Measurements from ENCODE around the gene CNTNAP4.

The CNTNAP4 gene

DNA sequence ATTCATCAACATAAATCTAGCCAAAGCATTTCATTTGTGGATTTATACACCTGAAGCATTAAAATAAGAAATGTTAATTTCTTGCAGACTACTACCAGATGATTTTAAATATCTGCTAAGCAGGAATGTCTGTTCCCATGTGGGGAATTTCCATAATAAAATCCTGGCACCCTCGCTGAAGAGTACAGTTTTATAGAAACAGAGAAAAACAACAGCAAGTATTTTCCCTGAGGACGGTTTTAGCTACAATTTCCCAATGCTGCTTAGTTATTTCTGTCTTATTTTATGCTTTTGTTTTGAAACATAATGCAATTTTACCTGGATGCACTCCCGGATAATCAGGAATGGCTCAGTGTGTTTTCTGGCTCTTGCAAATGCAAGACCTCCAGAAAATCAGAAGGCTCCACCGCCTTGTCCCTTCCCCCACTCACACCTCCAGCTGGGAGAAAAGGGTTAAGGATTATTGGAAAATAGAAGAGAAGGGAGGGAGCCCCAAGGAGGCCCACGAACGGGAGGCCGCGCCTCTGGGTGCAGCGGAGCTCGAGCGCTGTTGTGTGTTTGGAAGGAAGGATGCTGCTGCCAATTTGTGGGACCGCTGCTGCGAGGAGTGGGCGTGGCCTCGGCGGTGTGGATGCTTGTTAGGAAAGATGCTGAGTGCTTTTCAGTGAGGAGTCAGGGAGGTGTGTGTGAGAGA, at the start of gene CNTNAP4:
TSS of gene CNTNAP4 (plus strand) at position 657 of the 694 bp plus-strand sequence. CDS start 262 bp downstream, outside the sequence.
- DNase-seq, result no peak

DNA sequence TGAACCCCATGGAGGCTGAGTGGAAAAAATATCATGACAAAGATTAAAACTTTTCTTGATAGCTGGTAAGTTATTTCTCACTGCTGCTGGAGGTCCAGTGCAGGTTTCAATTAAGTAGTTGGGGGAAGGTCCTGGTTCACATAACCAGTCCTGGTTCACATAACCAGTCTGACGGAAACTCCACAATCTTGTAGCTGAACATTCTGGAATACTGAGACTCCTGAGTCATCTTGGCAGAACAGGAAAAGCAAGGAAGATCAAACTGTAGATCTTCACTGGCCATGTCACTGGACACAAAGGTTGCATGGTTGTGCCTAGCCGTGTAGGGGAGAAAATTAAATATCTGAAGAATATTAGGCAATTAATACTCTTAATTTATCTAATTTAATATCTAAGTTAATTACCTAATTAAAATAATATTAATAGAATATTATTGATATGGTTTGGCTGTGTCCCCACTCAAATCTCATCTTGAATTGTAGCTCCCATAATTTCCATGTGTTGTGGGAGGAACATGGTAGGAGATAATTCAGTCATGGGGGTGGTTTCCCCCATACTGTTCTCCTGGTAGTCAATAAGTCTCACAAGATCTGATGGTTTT, 48.6 kb upstream of the CNTNAP4 start:
- no peak for DNase-seq

DNA sequence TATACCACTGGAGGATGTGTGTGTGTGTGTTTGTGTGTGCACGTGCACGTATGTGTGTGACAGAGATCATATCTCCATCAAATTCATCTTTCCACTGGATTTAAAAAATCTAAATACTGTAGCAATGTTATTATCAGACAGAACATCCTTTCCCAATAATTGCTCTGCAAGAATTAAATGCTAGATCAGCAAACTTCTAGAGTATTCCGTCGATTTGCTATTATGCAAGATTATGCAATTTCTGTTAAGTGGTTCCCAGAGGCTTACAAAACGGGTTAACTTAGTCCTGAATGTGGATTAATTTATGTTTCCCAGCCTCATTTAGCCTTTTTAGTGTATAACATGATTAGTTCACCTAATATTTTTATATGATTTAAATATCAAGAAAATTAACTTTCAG, 44.5 kb upstream of the CNTNAP4 start:
- no peak for DNase-seq

DNA sequence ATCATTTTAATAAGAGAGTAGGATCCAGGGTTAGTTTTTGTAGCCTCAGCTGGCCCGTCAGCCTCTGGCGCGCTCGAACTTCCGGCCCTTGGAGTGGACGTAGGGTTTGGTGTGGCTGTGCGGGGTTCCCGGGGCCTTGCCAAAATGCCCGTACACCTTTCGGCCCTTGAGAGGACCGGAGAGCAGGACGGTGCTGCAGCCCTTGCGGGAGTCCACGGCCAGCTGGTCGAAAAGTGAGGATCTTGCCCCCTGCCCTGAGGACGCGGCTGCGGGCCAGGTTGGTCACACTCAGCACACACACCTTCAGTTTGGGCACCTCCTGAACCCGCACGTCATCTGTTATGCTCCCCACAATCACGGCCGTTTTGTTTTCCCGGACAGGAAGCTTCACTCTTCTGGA, 42.2 kb upstream of the CNTNAP4 start:
- DNase-seq, result no peak

DNA sequence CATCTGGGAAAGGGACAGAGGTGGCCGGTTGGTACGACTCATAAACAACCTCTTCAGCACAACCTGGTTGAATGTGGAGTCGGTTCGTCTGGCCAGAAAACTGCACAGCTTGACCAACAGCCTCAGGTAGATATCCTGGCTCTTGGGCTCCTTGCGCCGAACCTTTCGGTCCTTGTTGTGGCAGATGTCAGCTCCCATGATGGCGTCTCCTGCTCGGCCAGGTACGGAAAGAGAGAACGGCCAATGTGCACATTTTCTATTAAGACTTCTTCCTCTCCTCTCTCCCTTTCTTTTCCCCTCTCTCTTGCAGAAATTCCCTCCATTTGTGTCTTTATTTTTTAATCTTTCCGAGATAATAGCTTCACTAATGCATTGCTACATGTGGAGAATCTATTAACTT, 41.8 kb upstream of the CNTNAP4 start:
- DNase-seq, result no peak

DNA sequence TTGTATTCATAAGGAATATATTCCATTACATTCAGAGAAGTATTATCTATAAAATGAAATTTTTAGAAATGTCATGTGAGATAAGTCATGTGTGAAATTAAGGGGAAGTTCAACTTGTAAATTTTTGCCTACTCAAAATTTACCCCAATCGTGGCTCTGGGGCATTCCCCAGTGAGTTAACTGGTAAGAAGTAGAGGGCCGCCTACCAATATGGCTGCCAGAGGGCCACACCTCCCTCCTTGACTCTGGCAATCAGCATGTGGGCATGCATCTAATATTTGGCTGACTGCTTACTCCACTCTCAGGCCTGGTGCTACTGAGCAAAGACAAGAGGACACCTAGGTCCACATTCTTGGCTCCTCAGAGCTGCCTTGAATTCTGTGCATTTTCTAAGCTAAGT, 39.7 kb upstream of the CNTNAP4 start:
- DNase-seq, result no peak

DNA sequence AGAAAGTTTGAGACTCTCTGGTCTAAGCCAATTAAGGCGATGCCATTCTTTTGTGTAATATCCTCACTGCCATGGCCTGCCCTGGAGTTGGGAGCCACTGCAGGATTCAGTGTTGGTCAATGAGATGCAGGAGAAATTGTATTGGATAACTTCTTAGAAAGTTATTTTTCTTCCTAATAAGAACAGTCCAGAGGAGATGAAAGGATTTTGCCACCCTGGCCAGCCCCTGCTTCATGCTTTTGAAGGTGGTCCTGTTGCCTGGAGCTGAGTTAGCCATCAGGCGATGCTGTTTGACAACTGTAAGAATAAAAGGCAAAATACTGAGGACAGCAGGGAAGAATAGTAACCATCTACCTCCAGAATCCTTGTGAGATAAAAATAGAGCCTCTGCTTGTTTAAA, 35.4 kb upstream of the CNTNAP4 start:
- no peak for DNase-seq

DNA sequence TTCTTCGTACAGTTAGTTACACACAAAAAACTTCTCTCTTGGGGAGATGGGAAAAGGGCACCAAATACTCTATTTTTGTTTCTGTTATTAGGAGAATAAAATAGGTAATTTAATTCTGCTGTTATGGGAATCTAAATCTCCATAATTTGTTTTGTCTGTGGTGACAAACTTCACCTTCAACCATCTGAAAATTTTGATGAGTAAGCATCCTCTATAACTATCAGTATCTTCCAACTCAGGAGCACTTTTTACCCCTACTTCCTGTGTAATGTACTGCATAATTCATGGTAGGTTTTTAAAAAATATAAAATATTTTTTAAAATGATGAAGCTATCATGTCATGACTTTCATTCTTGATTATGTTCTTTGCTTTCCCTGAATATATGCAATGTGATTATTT, 33.6 kb upstream of the CNTNAP4 start:
- no peak for DNase-seq

DNA sequence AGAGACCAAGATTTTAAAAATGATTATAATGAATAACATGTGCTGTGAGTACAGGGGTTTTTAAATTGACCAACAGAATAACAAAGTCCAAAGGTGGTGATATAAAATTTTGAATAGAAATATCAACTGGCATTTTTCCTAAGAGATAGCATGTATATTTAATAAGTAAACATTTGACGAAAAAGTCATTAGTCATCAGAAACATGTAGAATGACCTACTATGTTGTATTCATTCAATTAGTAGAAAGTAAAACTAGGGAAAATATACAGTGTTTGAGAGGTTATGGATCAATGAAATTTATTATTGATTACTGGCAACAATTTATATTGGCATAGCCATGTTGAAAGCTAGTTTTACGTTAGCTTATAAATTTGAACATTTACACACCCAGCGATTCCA, 30.6 kb upstream of the CNTNAP4 start:
- DNase-seq, result no peak

DNA sequence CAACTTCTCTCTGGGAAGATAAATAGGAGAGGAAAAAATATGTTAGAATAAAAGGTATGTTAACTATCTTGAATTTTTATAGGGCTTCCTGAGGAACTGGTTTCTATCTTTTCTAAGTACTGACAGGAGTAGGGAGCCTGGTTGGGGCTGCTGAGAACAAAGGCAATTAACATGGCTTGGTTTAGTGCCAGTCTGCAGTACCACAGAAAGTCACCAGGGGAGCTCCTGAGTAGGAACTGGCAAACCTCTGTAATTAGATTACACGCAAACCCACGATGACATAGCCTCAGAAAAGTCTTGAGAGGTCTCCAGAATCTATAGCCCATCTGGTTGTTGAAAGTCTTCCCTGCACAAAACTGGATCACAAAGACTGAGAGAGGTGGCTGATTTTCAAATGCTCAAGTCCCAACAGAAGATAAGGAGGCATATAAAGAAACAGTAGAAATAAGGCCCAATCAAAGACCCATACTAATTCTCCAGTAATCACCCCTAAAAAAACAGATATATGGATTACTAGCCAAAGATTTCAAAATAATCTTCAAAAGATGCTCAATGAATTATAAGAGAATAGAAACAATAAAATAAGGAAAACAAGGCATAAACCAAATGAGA, 11.7 kb upstream of the CNTNAP4 start:
- peak; percentile 49 for DNase-seq

DNA sequence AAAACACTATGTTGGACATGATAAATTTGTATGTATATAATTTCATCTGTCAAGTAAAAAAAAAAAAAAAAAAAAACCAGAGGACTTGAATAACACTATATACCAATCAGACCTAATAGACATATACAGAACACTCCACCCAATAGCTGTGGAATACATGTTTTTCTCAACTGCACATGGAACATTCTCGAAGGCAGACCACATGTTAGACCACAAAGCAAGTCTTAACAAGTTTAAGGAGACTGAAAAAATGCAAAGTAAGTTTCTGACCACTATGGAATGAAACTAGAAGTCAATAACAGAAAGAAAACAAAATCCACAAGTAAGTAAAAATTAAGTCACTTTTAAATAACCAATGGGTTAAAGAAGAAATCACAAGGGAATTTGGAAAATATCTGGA, 8.4 kb upstream of the CNTNAP4 start:
- DNase-seq, result no peak

DNA sequence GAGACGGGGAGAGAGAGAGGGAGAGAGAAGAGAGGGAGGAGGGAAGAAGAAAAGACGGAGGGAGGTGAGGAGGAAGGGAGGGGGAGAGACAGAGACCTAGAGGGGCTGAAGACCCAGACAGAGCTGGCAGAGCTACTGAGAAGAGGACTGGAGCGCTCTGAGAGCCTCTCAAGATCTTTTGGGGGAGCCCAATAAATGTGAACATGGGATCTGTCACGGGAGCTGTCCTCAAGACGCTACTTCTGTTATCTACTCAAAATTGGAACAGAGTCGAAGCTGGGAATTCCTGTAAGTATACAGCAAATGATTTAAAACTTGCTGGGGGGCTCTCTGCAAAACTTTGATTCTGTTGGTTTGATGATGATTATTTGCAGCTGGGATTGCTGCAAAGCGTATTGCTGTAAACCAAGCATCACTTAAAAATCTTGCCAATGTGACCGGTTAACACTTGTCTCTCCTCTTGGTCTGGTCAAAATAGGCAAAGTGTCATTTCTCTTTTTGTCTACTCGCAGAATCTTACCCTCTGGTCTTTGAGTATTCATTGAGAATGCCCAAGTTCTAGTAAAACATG, 344 bp downstream of the CNTNAP4 start:
- no peak for DNase-seq

DNA sequence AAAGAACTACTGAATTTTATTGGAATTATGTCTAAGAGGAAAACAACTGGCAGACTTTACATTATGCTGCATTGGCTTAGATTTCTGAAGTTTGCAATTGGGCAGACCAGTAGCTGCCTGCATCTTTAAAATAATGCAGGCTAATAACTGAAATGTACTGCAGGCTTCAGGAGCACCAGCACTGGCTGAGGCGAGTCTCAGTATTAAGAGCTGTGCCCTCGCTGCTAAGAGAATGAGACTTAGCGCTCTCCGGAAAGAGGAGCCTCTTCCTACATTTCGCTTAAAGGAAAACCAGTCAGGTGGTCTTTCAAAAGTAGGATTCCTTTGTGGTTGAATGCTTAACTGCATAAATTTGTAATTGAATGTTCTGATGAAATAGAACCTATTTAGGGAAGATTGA, 885 bp downstream of the CNTNAP4 start:
- DNase-seq, result no peak

DNA sequence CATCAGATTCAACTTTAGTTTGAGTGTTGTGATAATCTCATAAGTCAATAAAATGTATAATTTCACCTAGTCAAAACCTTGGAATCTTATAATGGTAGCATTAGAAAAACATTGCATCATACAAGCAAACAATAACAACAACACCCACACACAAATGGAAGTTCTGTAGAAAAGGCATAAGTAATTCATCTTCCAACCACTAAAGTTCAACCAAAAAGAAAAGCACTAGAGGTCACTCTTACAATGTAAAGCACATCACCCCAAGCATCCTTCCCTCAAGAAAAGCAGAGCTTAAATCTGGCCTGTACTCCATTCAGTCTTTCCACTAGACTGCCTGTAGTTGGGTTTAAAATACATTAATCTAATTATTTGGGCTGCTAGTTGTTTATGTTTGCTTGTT, 1.8 kb downstream of the CNTNAP4 start:
- no peak for DNase-seq

DNA sequence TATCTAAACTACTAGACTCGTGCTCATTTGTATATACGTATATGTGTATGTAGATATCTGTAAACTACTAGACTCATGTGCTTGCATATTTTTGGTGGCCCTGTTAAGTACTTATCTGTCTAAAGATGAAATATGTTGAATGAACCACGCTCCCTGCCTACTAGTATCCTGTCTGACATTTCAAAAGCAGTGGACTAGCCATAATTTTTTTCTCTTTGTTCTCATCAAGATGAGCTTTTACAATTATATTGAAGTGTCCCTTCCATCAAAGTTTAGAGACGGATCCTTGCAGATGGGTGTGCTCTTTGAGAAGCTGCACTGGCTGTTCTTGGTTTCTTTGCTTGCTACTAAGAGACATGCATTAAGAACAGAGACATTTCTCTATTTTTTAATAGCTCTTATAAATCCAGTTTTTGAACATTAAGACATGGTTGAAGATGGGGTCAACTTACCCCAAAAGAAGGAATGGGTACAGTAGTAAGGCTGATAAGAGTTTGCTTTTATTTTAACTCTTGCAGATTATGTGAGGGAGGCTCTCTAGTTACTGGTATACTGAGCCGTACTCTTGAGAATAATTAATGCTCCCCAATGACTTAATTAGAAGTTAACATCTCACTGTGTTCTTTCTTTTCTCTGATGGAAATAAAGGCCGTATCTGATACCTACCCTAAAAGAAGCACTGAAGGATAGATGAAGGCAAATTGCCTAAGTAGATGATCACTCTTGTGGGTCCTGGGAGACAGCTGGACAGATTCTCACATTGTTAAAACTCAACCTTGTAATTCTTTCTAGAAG, 3.4 kb downstream of the CNTNAP4 start:
- no peak for DNase-seq

DNA sequence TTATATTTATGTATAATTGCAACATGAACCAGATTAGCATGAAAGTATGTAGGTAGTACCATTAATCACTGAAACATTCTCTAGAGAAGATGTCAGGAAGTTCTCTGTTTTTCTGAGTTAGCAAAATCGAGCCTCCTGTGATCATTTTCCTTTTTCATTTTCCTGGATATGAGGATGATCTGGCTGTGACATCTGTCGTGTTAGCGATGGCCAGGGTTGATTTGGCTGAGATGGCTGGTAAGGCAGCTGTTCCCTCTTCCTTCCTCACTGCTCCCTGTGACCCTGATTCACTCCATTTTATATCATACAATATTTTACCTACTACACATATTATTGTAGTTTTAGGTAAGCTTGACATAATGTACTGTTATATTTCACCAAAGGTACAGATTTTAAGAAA, 10.3 kb downstream of the CNTNAP4 start:
- DNase-seq, result no peak

DNA sequence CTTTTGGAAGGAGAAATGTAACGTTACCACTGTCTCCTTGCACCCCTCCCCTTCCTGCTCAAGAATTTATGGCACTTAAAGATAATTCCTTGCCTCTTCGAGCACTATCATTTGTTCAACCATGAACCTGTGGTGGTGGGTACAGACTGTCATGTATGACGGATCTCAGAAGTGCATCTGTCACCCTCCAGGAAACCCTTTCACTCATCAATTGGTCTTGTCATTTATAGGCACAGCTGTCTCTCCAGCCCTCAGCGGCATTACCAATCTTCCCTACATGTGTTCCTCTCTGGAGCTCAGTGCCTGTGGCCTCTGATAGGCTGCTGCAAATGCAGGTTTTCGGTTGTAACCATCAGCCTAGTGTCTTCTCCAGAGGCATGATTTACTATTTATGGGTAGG, 15.0 kb downstream of the CNTNAP4 start:
- DNase-seq, result no peak

DNA sequence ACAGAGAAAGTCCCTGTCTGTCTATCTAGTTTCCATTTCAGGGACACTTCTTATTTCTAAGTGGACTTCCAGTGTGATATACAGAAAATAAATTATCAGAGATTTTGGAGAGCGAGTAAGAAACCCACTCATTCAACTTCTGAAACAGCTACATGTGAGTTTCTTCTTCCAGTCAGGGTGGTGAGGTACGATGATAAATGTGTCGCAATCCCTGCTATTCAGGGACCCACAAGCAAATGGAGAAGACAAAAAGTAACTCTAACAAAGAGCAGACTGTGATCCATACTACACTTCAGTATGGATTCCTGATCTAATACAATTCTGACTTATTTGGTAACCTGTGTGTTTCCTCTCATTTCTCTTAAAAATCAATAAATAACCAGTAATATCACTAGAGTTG, 16.8 kb downstream of the CNTNAP4 start:
- DNase-seq, result no peak

DNA sequence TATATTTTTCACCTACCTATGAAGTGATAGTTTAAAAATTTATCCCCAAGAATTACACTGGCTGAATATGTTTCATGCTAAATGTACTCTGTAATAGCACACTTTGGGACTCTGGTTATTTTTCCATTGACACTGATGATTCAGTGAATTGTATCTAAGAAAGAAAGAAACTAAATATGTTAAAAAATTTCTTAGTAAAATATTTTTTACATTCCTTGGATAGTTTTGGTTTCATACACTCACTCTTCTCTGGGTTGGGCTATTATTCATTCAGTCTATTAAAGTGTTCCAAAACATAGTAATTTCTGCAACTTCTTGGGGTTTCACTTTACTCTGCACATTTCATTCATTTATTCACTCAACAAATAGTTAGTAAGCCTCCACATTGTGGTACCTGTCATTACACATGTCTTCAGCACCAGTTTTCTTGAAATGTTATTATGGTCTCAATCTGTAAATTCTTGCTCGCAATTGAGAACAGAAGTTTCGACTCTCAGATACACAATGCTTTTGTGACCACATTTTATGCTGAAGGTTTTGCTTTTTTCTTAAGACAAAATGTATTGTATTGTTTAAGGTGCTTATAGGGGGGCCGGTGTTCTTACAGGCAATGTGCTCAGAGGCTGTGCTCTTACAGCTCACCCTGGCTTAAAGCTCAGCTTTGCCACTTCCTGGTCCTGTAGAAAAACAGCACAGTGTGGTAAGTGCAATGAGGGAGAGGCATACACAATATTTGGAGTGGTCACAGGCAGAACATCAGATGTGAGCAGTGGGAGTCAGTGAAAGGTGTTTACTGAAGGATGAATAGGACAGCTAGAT, 17.4 kb downstream of the CNTNAP4 start:
- DNase-seq, result no peak

DNA sequence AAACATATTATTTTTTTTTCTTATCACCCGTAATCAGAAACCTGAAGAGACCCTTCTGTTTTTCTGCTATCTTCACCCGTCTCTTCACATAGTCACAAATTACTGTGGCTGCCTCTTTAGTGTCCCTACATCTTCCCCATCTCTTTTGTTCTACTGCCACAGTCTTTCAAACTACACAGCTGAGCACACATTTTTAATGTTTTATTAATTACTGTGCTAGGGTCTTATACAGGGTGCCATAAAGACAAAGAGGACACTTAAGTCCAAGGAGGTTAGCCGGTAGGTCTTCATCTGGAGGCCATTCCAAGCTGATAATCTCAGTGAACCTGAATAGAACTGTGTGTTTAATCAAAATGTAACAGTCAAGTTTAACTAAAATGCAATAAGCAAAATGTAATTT, 20.7 kb downstream of the CNTNAP4 start:
- DNase-seq, result no peak

DNA sequence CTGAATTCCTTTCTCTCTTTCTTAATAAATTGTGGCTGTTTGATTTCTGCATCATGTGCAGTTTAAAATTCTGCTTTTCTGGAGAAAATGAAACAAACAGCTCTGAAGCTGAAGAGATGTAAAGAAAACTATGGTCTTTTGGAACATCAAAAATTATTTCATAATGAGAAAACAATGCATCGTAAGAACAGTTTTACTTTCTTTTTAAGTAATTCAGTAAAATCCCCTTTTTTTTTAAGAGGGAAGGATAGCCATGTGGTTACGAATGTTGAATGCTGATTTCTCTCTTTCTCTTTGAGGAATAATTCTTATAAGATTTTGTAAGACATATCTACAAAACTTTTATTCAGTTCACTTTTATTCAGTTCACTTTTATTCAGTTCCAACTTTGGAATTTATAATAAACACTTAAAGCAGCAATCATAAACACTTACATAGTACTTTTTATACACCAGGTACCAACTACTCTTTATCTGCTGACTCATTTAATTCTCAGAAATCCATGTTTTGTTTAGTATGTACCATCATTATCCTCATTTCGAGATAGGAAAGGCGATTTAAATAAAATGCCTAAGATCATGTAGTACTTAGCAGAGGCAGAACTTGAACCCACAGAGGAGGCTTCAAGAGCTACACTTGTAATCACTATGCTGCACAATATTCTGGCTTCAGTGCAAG, 26.6 kb downstream of the CNTNAP4 start:
- no peak for DNase-seq
